Liver (tissue), 9 donors: Measurements from ENCODE around the gene BAG2. TPM values are rescaled to one million over a fixed set of nuclear protein-coding genes. Genes with fewer than 3 reads are reported as not detected.
A peak's percentile ranks its signal among the peaks of the same experiment; 100 is the strongest.

Experiments used
- DNase-seq: peaks from one replicate; pipeline ENCODE4 v3.0.0-alpha.2; 2017; ENCODE audit warnings: low spot score
- H3K27ac ChIP-seq, 2 donors: one replicate each; pipeline ENCODE4 v1.7.0; 2013; ENCODE audit warnings: inconsistent platforms in 2 of 2, low read length in 2 of 2, control low read depth in 1 of 2, low read depth in 1 of 2, mild to moderate bottlenecking in 1 of 2
- H3K27me3 ChIP-seq, 4 donors: one replicate each; pipeline versions ENCODE4 v1.6.1 to v1.7.0; 2013; ENCODE audit warnings: low read length in 3 of 4, inconsistent platforms in 1 of 4, mild to moderate bottlenecking in 1 of 4, moderate library complexity in 1 of 4; ENCODE audit not compliant: control insufficient read depth in 4 of 4, insufficient read depth in 4 of 4
- H3K36me3 ChIP-seq, 4 donors: one replicate each; pipeline versions ENCODE4 v1.6.1 to v1.7.0; 2013; ENCODE audit warnings: low read length in 3 of 4, mild to moderate bottlenecking in 3 of 4, low read depth in 1 of 4, moderate library complexity in 1 of 4; ENCODE audit not compliant: control insufficient read depth in 4 of 4, insufficient read depth in 3 of 4
- H3K4me1 ChIP-seq, 4 donors: one replicate each; pipeline versions ENCODE4 v1.6.1 to v1.7.0; 2013; ENCODE audit warnings: low read length in 3 of 4, mild to moderate bottlenecking in 3 of 4, moderate library complexity in 1 of 4; ENCODE audit not compliant: control insufficient read depth in 4 of 4, insufficient read depth in 4 of 4
- H3K4me3 ChIP-seq, 3 donors: one replicate each; pipeline versions ENCODE4 v1.6.1 to v1.7.0; 2013; ENCODE audit warnings: low read length in 3 of 3, control low read depth in 1 of 3, low read depth in 1 of 3, mild to moderate bottlenecking in 1 of 3
- H3K9ac ChIP-seq, 2 donors: one replicate each; pipeline ENCODE4 v1.7.0; 2013; ENCODE audit warnings: low read length in 2 of 2, mild to moderate bottlenecking in 2 of 2, moderate library complexity in 2 of 2, control low read depth in 1 of 2, low read depth in 1 of 2
- H3K9me3 ChIP-seq, 4 donors: one replicate each; pipeline versions ENCODE4 v1.6.1 to v1.7.0; 2013; ENCODE audit warnings: low read length in 3 of 4; ENCODE audit not compliant: control insufficient read depth in 4 of 4
- FOXA1 ChIP-seq: IDR thresholded peaks from 2 replicates; pipeline ENCODE4 v1.6.1; 2016; ENCODE audit warnings: antibody characterized with exemption
- FOXA2 ChIP-seq: IDR thresholded peaks from 2 replicates; pipeline ENCODE4 v1.6.1; 2016; ENCODE audit warnings: antibody characterized with exemption
- GABPA ChIP-seq, 2 donors: IDR thresholded peaks in 1 of 2; conservative IDR thresholded peaks in 1 of 2; 2 replicates each; pipeline ENCODE4 v1.6.1; 2016; ENCODE audit warnings: antibody characterized with exemption in 2 of 2, mild to moderate bottlenecking in 1 of 2, moderate library complexity in 1 of 2
- JUND ChIP-seq, 2 donors: IDR thresholded peaks; 2 replicates each; pipeline ENCODE4 v1.6.1; 2016; ENCODE audit warnings: antibody characterized with exemption in 2 of 2
- NR2F2 ChIP-seq: IDR thresholded peaks from 2 replicates; pipeline ENCODE4 v1.6.1; 2016; ENCODE audit warnings: antibody characterized with exemption
- RAD21 ChIP-seq, 2 donors: IDR thresholded peaks; 2 replicates each; pipeline ENCODE4 v1.6.1; 2016; ENCODE audit warnings: antibody characterized with exemption in 2 of 2, mild to moderate bottlenecking in 2 of 2
- TAF1 ChIP-seq: conservative IDR thresholded peaks from 2 replicates; pipeline ENCODE4 v1.6.1; 2016; ENCODE audit warnings: antibody characterized with exemption, mild to moderate bottlenecking
- YY1 ChIP-seq: IDR thresholded peaks from 2 replicates; pipeline ENCODE4 v1.6.1; 2016; ENCODE audit warnings: antibody characterized with exemption, mild to moderate bottlenecking
- WGBS: extraction: QIAGEN DNeasy Blood & Tissue Kit; methylation state at CpG from one replicate; pipeline ENCODE4 v1.1.7; 2013; 5-methylcytosine and 5-hydroxymethylcytosine counted together
- polyA plus RNA-seq, 2 donors: library from polyadenylated mRNA; stranded (reverse) in 1 of 2; unstranded in 1 of 2; fragments of 200-250 nt in 1 of 2; fragments of >200 nt in 1 of 2; fragmentation: Nextera tagmentation in 1 of 2; extraction: Ambion mirVana in 1 of 2; gene quantifications; one replicate each; pipeline versions ENCODE4 v1.2.1 to v1.2.3, GENCODE V29; 2013 to 2015
- total RNA-seq, 2 donors: library from RNA; depleted of rRNA; stranded (reverse); fragments of >200 nt; gene quantifications; one replicate each; pipeline ENCODE4 v1.2.3, GENCODE V29; 2014
- TF ChIP-seq, protein P1 (sequence below): fragments of 150-350 bp; IDR thresholded peaks from 2 replicates; pipeline ENCODE4 v1.5.1; 2017; ENCODE audit warnings: improper control_type of control experiment, low read depth, low read length; ENCODE audit not compliant: missing input control
- TF ChIP-seq, protein P2 (sequence below): IDR thresholded peaks from 2 replicates; pipeline ENCODE4 v1.6.1; 2016; ENCODE audit warnings: antibody characterized with exemption
- TF ChIP-seq, protein P3 (sequence below): IDR thresholded peaks from 2 replicates; pipeline ENCODE4 v1.6.1; 2016; ENCODE audit warnings: antibody characterized with exemption, mild to moderate bottlenecking
- TF ChIP-seq, protein P4 (sequence below): IDR thresholded peaks from 2 replicates; pipeline ENCODE4 v1.6.1; 2016; ENCODE audit warnings: antibody characterized with exemption
- donor health status: healthy.
- donor health status: healthy.
- donor health status: healthy.
- donor health status: healthy.
- donor health status: healthy.

BAG2 gene
- total and polyA plus RNA-seq, 4 donors, result 1.8 to 4.9 (median 3.1) TPM

DNA sequence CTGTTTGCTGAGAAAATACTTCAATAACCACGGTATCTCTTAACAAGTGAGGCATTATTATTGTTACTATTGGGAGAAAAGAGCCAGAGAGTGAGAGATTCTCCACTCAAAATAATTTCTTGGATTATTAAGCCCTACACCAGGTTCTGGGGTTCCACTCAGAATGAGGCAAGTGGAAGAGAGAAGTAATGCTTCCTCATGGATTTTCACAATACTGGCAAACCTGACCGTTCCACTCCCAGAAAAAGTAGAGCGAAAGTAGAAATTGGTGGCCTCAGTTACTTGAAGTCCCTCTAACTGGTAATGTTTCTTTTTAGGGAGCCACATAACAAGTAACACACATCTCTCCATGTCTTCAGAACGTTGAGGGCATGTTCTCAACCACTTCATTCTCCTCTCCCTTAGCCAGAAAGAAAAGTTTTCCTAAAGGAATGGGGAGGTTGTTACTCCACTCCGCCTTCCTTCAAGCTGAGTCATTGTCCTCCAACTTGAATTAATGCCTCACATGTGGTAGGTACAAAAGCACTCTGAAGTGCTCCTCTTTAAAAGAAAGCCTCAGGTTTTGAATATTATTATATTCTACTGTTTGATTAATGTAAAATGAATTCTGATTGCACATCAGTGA is 1.9 kb downstream of the BAG2 start:
- Histone ChIP-seq H3K27me3 (no peaks in the 10 kb centered on the region), H3K4me3 (peak overlapping the region in 1 of 3 donors; percentile 96), H3K36me3 (no peaks in the 10 kb centered on the region), H3K27ac (no peak overlapping the region), H3K4me1 (peaks cover 0 to 24% (median 5%) of the 10 kb centered on the region in 4 donors), H3K9ac (peak overlapping the region in 1 of 2 donors; percentile 79), H3K9me3 (no peaks in the 10 kb centered on the region)
- TF ChIP-seq, protein P1, sequence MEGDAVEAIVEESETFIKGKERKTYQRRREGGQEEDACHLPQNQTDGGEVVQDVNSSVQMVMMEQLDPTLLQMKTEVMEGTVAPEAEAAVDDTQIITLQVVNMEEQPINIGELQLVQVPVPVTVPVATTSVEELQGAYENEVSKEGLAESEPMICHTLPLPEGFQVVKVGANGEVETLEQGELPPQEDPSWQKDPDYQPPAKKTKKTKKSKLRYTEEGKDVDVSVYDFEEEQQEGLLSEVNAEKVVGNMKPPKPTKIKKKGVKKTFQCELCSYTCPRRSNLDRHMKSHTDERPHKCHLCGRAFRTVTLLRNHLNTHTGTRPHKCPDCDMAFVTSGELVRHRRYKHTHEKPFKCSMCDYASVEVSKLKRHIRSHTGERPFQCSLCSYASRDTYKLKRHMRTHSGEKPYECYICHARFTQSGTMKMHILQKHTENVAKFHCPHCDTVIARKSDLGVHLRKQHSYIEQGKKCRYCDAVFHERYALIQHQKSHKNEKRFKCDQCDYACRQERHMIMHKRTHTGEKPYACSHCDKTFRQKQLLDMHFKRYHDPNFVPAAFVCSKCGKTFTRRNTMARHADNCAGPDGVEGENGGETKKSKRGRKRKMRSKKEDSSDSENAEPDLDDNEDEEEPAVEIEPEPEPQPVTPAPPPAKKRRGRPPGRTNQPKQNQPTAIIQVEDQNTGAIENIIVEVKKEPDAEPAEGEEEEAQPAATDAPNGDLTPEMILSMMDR, result no peak
- TF ChIP-seq RAD21 (IDR thresholded peaks at IDR 0.05), result no peak
- TF ChIP-seq, protein P2, sequence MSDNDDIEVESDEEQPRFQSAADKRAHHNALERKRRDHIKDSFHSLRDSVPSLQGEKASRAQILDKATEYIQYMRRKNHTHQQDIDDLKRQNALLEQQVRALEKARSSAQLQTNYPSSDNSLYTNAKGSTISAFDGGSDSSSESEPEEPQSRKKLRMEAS, result no peak
- TF ChIP-seq JUND (IDR thresholded peaks at IDR 0.05), result no peak
- TF ChIP-seq, protein P3, sequence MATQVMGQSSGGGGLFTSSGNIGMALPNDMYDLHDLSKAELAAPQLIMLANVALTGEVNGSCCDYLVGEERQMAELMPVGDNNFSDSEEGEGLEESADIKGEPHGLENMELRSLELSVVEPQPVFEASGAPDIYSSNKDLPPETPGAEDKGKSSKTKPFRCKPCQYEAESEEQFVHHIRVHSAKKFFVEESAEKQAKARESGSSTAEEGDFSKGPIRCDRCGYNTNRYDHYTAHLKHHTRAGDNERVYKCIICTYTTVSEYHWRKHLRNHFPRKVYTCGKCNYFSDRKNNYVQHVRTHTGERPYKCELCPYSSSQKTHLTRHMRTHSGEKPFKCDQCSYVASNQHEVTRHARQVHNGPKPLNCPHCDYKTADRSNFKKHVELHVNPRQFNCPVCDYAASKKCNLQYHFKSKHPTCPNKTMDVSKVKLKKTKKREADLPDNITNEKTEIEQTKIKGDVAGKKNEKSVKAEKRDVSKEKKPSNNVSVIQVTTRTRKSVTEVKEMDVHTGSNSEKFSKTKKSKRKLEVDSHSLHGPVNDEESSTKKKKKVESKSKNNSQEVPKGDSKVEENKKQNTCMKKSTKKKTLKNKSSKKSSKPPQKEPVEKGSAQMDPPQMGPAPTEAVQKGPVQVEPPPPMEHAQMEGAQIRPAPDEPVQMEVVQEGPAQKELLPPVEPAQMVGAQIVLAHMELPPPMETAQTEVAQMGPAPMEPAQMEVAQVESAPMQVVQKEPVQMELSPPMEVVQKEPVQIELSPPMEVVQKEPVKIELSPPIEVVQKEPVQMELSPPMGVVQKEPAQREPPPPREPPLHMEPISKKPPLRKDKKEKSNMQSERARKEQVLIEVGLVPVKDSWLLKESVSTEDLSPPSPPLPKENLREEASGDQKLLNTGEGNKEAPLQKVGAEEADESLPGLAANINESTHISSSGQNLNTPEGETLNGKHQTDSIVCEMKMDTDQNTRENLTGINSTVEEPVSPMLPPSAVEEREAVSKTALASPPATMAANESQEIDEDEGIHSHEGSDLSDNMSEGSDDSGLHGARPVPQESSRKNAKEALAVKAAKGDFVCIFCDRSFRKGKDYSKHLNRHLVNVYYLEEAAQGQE, result no peak
- no peak for TF ChIP-seq NR2F2
- TF ChIP-seq, protein P4, sequence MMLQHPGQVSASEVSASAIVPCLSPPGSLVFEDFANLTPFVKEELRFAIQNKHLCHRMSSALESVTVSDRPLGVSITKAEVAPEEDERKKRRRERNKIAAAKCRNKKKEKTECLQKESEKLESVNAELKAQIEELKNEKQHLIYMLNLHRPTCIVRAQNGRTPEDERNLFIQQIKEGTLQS, result no peak
- no peak for TF ChIP-seq TAF1
- no peak for TF ChIP-seq FOXA1
- DNase-seq, result no peak
- WGBS, result 69% methylated on average over 5 of the region's 5 CpGs

DNA sequence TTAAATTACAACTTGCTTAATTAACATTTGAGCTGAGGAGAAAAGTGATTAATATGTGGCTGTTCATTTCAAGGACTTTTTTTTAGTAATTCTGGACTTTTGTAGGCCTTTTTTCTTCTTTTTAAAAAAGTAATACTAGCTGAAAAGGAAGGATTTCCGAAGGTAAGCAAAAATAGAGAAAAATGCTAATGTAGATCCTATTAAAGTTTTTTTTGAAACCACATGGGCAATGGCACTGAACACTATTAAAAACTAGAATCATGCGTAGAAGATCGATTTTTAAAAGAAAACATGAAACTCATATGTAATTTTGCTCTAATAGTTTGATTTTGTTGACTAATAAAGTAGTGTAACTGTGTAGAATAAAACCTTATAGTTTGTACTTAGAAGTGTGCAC is 2.4 kb downstream of the BAG2 start:
- H3K4me1 ChIP-seq, result peaks cover 0 to 24% (median 5%) of the 10 kb centered on the region in 4 donors
- no peak overlapping the region for H3K9ac ChIP-seq
- 99% methylated on average over 3 of the region's 3 CpGs for WGBS
- H3K4me3 ChIP-seq, result no peak overlapping the region
- TF ChIP-seq FOXA1 (no peak), RAD21 (IDR thresholded peaks at IDR 0.05) (no peak), FOXA2 (no peak), GABPA (IDR thresholded peaks at IDR 0.05 in 1 of 2, conservative IDR thresholded peaks at IDR 0.05 in 1 of 2) (no peak), YY1 (no peak)
- TF ChIP-seq, protein P1, result no peak
- H3K9me3 ChIP-seq, result no peaks in the 10 kb centered on the region
- H3K36me3 ChIP-seq, result no peaks in the 10 kb centered on the region
- no peak for DNase-seq
- no peak overlapping the region for H3K27ac ChIP-seq
- no peaks in the 10 kb centered on the region for H3K27me3 ChIP-seq
